ENCODE results near the gene HOXA7.

DNA sequence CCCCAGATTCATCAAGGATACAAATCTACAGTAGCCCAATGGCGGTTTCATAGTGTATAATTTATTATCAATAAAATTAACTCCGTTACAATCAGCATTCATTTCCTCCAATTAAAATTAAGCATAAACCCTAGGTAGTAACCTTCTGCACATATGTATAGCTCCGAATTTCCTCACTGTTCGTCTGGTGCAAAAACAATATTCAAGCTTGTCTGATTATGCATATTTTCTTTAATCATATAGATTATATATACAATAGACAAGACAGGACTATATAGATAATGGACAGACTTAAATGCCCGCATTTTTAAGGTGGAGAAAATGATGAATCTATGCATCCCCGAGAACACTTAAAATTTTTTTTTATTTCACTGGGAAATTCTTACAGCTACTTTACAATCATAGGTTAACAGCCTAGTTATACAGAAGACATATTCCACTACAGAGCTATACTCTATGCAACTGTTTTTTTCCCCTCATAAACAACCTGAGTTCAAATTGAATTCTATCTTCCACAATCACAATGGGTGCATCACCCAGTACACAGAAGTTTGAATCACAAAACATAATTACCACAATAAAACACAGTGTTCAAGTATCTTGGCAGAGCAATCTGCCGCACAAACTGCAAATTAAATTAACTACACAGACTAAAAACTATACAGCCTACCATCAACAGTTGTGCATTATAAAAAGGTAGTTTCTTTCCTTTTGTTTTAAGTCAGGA, 6.2 kb upstream of the HOXA7 start:
- TF ChIP-seq, protein P1, sequence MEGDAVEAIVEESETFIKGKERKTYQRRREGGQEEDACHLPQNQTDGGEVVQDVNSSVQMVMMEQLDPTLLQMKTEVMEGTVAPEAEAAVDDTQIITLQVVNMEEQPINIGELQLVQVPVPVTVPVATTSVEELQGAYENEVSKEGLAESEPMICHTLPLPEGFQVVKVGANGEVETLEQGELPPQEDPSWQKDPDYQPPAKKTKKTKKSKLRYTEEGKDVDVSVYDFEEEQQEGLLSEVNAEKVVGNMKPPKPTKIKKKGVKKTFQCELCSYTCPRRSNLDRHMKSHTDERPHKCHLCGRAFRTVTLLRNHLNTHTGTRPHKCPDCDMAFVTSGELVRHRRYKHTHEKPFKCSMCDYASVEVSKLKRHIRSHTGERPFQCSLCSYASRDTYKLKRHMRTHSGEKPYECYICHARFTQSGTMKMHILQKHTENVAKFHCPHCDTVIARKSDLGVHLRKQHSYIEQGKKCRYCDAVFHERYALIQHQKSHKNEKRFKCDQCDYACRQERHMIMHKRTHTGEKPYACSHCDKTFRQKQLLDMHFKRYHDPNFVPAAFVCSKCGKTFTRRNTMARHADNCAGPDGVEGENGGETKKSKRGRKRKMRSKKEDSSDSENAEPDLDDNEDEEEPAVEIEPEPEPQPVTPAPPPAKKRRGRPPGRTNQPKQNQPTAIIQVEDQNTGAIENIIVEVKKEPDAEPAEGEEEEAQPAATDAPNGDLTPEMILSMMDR (IDR thresholded peaks at IDR 0.05), result no peak
- no peak for TF ChIP-seq POLR2A (IDR thresholded peaks at IDR 0.05)
